ENCODE results near the gene KIAA1755.

KIAA1755 gene

DNA sequence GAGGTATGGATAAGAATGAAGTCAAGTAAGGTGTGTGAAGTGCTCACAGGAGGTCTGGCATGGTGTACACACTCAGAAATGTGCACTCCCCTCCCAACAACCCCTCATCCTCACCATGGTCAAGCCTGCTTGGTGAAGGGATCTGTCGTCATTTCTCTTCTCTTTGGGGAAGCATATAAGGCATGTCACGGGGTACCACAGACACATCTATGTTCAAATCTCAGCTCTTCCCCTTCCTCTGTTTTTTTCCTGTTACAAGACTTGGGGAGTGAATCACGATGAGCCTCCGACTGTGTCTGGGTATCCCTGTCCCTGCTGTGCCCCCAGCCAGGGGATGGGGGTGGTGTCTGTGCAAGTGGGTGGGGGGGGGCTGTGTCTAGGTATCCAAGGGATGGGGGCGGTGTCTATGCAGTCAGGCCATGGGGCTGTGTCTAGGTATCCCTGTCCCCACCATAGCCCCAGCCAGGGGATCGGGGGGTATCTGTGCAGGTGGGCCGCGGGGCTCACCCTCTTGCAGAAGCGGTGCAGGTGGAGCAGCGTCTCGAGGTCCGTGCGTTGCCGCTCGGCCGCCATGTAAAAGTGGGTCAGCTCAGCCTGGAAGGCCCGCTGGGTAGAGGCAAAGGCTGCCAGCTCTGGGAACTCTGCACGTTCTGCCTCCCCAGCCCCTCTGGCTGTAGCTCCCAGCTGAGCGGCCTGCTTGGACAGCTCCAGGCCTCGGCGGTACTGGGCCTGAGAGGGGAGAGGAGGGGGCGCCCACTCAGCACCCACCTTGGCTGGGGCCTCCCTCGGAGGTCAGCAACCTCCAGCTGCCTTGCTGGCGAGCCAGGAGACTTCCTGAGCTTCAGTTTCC is 43.6 kb downstream of the KIAA1755 start:
- no peak for DNase-seq

DNA sequence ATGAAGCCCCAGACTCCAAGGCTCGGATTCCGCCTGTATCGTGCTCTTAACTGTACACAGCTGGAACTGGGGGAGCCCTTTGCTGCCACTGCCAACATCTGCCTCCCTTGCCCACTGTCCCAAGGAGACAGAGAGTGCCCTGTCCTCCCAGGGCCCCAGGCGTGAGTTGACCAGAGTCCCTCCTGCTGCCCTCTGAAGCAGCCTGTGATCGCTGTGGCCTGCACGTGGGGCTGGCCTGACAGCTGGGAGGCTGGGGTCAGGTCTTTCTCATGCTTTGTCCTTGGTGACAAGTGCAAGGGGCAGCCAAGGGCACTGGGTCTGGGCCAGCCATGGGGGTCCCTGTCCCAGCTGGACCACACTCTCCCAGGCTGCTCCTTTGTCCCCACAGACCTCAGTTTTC is 44.3 kb downstream of the KIAA1755 start:
- DNase-seq, result no peak

DNA sequence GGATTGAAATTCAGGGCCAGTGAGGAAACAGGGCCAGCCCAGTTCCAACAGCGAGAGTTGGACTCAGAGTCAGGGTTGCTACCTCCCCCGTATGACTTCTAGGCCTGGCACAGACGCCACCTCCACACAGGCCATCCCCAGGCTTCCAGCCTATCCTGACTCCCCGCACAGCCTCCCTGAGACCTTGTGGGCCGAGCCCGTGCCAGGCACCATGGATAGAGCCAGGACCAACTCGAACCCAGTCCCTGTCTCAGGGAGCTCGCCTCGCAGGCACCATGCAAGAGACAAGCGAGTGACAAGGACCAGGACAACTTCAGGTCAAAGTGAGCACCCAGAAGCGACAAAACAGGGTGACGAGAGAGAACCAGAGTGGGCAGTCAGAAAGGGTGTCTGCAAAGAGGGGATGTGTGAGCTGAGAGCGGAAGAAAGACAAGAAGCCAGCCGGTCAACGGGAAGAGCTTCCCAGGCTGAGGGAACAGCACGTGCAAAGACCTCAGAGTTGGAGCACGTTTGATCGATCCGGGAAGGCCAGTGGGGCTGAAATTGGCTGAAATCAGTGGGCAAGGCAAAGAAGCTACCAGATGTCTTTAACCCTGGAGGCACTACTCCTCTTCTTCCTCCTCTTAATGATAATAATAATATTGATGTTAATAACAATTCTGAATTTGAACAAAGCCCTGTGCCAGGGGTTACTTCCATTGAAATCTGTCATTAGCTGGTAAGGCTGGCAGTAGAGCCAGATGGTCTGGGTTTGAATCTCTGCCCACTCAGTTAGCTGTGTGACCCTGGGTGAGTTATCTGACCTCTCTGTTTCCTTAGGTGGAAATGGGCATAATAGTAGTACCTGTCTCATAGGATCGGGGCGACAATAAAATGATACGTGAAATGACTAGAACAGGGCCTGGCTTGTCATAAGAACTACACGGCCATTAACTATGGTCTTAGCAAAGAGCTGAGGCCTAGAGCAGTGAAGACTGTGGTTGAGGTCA is 45.0 kb downstream of the KIAA1755 start:
- no peak for DNase-seq

DNA sequence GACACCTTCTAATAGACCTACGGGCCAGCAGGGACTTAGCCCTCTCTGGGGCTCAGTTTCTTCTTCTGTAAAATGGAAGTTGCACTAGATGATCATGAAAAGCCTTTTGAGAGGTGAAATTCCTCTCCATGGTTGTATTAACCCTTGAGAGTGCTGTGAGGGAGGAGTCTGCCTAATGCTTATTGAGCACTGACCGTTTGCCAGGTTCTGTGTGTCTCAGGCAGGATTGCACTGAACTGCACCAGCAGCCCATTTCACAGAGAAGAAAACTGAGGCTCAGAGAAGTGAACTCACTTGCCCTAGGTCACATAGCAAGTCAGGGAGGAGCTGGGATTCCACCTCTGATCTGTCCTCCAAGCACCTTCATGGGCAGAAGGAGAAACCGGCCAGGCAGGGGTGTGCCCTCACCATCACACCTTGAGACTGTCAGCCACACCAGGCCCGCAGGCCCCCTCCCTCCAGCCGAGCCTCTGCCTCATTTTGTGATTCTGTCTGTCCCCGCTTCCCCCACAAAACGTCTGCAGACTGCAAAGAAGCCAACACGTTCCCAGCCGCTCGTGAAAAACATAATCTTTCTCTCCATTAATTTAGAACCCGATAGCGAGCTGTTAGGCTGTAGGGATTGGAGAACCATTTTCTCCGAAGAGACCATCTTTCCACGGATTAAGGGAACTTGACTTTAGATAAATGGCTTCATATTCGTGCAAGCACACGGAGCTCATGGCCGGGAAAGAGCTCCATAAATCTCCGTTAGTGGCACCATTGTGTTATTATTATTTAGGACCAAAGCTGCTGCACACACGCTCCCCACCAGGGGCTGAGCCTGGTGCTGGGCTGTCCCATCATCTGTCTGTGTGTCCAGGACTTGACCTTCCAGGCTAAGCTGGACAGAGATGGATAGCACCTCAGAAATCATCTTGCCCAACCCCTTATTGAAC is 46.0 kb downstream of the KIAA1755 start:
- DNase-seq, result no peak

DNA sequence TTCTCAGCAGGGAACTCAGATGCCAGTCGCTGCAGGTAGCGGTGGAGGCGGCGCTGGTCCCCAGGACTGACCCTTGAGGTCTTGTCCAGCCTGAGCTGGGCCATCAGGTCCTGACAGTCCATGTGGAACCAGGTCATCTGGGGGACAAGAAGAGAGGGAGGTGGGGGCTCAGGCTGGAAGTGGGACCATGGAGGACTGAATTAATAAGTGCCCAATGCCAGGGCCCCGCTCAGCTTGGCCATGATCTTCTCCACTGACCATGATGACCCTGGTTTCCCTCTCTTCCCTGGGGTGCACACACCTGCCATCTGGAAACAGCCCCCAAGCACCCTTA is 47.0 kb downstream of the KIAA1755 start:
- DNase-seq, result no peak

DNA sequence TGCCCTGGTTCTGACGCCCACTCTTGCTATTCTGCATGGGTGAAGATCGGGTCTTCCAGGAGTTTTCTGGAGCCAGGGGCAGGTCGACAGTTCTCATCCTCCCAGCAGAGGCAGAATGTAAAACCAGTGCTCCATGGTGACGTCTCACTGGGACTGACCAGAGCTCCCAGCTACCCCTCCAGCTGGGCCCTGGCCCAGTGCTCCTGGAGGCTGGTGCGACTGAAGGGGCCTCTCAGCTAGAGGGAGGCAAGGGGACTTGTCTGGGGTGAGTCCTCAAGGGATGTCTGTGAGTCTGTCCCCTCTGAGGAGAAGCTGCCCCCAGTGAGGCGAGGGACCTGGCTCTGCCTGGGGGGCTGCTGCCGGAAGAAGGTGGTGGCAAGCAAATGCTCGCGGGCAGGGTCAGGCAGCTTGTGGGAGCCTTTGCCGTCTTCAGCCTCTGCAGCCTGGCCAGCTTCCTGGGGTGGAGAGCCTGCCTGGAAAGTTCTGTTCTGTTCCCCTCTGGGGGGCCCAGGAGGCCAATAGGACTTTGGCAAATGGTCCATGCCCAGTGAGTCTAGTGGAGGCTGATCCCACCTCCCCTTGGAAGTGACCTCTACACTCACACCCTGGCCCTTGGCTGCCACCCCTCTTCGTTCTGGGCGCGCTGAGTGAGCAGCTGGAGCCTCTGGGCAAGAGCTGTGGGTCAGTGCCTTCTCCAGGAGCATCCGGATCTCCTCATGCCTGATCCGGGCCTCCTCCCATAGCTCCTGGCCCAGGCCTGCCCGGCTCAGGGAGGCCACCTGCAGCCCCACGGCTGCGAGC is 47.5 kb downstream of the KIAA1755 start:
- DNase-seq, result no peak

DNA sequence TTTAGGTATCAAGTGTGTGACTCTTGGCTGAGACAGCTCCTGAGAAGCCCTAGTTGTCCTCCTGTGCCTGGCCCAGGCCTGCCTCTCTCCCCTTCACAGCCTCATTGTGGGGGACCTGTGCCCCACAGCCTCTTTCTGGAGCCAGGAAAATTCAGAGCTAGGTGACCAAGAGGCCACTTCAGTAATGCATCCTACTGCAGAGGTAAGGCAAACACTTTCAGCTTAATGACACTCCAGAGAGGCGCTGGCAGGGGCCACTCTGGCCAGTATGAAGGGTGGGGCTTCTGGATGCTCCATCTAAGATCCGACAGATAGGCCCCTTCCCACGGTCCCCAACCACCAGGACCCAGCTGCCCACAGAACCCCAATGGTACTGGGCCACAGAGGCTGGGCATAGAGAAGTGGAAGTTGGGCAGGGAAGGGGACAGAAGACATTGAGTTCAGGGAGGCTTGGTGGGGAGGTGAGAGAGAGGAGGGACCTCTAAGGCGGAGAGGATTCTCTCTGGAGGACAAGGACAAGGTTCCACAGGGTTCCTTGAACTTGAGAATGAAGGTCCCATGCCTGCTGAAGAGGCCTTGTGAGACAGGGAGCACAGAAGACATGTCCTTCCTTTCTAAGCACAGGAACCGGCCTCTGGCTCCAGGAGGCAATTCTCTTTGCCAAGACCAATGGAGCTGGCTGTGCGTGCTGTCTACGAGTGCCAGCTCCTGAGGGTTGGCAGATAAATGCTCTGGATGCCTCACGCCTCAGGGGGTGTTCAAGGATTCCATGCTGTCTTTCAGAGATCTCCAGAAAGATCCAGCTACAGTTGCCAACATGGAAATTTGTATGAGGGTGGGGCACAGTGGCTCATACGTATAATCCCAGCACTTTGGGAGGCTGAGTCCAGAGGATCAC is 49.1 kb downstream of the KIAA1755 start:
- DNase-seq, result no peak

DNA sequence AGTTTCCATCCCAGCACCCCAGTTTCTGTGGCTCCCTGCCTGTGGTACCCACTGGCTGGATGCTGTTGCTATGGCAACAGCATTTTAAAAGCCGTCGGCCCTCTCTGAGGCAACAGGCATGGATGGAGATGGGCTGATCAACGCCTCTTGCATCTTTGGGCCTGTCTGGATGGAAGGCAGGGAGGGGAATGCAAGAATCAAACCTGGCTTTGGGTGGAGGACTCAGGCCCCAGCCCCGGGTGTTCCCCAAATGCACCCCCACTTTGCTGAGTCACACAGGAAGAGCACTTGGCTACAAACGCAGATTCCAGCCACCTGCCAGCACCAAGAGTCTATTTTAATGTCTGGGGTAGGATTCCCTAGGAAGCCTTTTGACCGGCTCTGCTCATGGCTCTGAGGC is 49.8 kb downstream of the KIAA1755 start:
- no peak for DNase-seq

DNA sequence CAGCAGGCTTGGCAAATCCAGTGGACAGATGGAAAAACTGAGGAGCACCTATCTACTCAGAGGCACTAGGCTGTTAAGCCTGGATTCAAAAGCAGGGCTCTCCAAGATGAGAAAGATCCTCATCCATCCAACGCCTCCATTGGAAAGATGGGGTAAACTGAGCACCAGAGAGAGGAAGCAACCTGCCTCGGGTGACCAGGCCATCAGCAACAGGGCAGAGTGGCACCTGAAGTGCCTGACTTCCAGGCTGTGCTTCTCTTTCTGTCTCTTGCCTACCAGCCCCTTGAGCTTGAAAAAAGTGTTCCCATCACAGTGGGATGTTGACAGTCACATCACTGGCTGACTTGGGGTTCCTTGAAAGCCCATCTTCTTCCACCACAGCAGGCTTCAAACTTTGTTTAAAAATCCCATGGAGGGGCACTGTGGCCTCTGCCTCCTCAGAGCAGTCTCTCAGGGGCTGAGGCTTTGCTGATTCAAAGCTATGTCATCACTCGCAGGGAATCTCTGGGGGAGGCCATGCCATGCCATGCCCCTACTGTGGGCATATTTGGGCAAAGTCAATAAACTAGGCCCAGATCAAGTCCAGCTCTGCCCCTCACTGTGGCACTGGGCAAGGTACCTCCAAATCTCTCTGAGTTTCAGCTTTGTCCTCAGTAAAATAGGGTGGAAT is 50.7 kb downstream of the KIAA1755 start:
- DNase-seq, result no peak

DNA sequence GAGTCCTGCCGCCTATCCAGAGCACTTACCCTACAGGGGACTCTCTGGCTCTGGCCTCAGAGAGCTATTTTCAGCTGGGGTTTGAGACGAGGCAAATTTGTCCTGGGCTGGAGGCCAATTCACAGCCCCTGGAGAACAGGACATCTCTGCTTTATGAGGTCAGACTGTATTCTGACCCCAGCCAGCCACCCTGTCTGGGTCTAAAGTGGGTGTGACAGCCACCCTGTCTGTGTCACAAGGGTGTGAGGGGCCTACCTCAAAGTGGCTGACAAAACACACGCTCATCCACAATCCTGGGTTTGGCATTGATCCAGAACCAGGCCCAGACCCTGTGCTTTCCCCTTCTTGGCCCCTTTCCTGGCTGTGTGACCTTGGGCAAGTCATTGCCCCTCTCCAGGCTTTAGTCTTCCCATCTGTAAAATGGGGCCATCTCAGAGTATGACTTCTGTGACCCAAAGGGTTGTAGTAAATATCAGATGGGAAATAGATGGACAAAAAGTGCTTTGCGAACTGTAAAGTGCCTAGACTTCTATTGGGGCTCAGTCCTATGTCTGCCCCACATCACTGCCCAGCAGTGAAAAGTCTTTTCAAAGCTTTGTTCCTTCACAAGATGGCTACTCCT is 51.4 kb downstream of the KIAA1755 start:
- DNase-seq, result no peak

DNA sequence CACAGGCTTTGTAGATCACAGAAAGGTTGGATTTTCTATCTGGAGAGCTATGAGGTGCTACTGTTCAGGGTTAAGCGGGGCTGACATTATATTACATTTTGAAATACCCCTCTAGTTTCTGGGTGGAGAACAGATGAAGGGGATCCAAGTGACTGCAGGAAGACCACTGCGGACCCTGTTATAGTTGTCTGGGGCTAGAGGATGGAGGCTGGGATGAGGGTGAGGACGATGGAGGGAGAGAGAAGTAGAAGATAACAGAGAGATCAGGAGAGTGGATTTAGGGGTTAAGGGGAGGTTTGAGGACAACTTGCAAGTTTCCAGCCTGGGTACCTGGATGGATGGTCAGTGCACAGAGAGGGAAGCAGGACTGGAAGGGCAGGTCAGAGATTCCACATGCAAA is 52.0 kb downstream of the KIAA1755 start:
- no peak for DNase-seq

DNA sequence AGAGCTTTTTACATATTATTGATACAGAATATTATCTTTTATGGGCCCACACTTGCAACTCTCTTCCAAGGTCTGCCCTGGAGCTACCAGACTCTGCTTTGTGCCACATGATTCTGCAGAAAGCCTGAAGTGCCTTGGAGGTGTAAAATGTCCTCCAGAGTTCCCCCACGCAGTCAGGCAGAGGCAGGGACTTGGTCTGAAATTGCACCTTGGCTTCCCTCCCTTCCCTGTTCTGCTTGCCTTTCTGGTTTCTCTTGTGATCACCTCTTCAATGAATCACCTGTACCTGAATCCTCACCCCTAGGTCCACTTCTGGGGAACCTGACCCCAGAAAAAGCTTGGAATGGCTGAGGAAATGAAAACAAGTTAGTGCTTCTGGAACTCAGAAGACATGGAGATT is 52.4 kb downstream of the KIAA1755 start:
- no peak for DNase-seq

DNA sequence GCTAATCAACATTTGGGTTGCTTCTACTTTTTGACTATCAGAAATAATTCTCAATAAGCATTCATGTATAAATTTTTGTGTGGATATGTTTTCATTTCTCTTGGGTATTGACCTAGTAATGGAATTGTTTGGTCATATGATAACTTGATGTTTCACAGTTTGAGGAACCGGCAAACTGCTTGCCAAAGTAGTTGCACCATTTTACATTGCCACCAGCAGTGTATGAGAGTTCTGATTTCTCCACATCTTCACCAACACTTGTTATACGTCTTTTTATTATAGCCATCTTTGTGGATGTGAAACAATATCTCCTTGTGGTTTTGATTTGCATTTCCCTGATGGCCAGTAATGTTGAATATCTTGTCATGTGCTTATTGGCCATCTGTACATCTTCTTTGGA is 52.9 kb downstream of the KIAA1755 start:
- no peak for DNase-seq

DNA sequence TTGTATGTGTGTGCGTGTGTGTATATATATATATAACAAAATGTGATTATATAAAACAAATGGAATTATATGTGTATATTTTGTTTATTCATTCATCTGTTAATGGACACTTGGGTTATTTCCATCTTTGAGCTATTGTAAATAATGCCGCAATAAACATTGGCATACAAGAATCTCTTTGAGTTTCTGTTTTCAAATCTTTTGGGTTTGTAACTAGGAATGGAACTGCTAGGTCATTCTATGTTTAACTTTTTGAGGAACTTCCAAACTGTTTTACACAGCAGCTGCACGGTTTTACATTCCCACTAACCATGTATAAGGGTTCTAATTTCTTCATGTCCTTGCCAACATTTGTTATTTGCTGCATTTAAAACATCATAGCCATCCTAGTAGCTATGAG is 55.5 kb downstream of the KIAA1755 start:
- DNase-seq, result no peak

DNA sequence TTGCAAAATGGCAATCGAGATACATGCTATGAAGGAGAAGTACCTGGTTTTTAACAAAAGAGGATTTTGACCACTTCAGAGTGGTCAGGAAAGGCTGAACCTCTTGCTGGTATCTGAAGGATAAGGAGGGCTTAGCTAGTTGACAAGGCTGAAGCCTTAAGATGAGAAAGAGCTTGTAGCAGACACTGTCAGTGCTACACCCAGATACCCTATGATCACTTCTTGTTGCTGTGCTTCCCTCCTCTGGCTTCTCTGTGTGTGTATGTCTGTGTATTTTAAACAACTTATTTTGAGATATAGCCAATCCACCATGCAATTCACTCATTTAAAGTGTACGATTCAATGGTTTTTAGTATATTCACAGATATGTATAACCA is 56.6 kb downstream of the KIAA1755 start:
- DNase-seq, result no peak

DNA sequence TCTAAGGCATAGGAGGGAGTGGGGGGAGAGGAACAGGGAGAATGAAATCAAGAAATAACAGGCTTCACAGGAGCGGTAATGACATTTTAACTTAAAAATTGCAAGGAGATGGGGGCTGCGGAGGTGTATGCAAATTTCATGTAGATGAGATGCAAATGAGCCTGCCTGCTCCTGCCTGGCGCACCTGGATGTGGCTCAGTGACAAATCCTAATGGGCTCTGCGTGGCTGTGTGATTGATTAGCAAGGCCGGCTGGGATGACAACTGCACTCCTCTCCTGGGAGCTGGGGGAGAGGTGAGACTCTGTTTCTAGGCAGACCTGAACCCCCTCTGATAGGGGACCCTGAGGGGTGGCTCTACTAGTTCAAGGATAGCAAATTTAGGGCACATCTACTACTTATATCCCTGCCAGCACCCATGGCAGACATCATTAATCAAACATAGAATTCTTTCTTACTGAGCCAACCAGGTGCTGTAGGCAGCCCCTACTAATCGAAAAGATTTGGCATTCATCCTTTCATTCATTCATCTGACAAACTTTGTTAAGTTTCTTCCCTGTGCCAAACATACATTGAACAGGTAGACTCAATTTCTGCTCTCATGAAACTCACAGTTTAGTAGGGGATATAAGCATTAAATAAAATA is 57.1 kb downstream of the KIAA1755 start:
- no peak for DNase-seq

DNA sequence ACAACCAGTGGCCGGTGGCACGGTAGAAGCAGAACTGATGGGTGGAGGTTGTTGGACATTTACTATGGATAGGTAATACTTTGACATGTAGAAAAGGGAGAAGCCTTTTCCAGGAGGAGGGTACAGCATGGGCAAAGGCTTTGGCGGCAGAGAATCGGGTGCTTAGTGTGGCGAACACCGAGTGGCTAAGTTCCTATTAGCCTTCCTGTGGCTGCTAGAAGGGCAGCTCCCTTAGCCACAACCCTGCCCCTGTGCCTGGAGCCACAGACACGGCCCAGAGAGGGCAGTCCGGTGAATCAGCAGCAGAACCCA is 57.6 kb downstream of the KIAA1755 start:
- DNase-seq, result no peak

DNA sequence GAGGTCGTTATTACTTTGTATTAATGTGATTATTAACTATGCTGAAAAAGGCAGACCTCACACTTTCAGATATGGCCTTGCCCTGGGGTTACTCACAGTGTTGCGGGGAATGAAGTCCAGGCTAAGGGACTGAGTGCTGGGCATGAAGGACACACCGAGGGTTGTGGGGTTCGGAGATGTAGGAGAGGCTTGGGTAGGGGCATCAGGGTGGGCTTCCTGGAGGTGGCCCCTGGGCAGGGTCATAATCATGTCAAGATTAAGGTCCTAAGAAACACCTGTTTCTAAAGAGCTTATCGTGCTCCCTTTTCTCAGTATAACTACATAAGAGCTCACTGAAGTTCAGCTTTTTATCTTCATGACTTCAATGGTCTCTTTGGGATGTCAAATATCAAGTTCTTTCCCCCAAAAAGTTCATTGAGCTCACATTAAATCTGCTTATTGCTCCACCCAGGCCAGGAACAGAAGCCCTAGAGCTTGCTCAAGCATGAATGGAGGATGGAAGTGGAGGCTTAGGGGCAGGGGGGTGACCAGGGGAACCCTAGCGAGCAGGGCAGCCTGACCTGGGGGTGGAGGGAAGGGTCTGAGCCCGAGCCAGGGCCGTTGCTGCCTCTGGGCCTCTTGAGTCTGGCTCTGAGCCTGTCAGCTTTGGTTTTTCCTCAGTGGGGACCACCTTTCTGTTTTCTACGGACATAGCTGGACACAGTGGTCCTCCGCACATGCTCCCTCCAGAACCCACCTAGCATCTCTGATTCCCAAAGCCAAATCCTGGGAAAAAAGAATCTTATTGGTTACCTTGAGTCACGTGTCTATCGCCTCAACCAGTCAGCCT is 58.2 kb downstream of the KIAA1755 start:
- DNase-seq, result no peak

DNA sequence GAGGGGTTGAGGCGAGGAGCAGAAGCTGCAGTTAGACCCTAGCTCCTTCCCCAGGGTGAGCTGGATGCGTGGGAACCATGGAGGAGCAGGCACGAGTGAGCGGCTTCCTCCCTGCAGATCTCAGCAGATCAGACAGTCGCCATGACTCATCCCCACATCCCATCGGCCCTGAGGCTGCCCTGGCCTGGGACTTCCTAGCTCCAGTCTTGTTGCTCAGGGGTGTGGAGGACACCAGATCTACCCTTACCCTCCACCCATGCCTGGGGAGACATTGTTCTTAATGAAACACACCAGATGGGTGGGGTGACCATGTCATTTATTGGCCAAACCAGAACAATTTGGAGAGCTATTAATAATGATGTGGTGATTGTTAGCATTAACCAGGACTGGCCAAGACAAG is 59.2 kb downstream of the KIAA1755 start:
- DNase-seq, result no peak
